Epithelial cell of prostate (primary cell): ENCODE results near the gene PIAS2.
"Not testable (repeated sequence)": the region's sequence is repeated elsewhere in the genome, so short reads cannot be mapped to it uniquely, and the experiment has no call there.

ENCODE experiments used
- DNase-seq: peaks from one replicate; pipeline ENCODE4 v3.0.0-alpha.2; 2011; ENCODE audit warnings: low read depth, low spot score
- H3K27ac ChIP-seq: fragments of 450-650 bp; 2 replicates; pipeline ENCODE4 v1.5.1; 2017; ENCODE audit warnings: mild to moderate bottlenecking

The PIAS2 gene

GRCh38 chr18:46909497-46909896, 7.8 kb downstream of the PIAS2 start:
- no peak for DNase-seq
- H3K27ac ChIP-seq, result no peak overlapping the region

DNA sequence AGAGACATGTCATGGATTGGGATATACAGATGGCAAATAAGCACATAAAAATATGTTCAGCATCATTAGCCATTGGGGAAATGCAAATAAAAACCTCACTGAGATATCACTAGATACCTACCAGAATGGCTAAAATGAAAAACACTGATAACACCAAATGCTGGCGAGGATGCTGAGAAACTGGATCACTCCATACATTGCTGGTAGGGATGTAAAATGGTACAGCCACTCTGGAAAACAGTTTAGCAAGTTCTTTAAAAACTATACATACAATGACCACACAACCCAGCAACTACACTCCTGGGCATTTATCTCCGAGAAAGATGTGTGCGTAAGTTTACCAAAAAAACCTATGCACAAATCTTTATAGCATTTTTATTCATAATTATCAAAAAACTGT, 13.9 kb downstream of the PIAS2 start:
- DNase-seq, result no peak
- H3K27ac ChIP-seq, result no peak overlapping the region

DNA sequence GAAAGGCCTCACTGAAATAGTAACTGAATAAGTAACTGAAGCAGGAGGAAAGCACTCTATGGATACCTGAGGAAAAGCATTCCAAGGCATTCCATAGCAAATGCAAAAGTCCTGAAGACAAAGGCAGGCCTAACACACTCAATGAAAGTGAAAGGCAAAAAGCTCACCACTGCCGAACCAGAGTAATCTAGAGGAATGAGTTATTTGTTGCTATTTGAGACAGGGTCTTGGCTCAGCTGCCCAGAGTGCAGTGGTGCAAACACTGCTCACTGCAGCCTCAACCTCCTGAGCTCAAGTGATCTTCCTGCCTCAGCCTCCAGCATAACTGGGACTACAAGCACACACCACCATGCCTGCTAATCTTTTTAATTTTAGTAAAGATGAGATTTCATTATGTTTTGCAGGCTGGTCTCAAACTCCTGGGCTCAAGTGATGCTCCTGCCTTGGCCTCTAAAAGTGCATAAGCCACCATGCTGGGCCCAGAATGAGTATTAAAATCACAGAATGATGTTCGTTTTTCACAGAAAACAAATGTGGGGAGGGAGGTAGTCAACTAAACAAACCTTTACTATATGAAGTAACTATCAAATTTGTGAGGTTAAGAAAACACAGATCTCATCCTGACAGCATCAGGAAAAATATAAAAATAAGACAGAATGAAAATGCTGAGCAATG, 17.9 kb downstream of the PIAS2 start:
- DNase-seq, result no peak
- no peak overlapping the region for H3K27ac ChIP-seq

DNA sequence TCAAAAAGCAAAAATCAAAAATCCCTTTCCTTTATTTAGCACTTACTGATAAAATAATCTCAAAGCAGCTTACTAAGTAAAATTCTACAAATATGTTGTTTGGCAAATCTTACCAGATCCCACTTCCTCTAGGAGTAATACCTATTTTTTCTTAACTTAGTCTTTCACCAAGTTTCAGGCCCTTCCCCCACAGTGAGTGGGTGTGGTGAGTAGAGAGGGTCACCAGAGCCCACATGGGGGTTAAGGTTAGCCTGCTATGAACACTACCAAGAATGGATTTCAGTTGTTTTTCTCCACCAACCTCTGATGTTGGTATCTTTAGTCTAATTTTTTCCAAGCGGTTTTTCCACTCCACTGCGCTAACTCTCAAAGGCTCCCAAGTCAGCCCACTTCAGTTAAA, 23.2 kb downstream of the PIAS2 start:
- no peak for DNase-seq
- H3K27ac ChIP-seq, result no peak overlapping the region

- DNase-seq, result no peak
- H3K27ac ChIP-seq, result no peak overlapping the region
These were observed 23.9 kb downstream of the PIAS2 start for GRCh38 chr18:46893360-46893759.

GRCh38 chr18:46892842-46893241, 24.5 kb downstream of the PIAS2 start:
- no peak overlapping the region for H3K27ac ChIP-seq
- no peak for DNase-seq

DNA sequence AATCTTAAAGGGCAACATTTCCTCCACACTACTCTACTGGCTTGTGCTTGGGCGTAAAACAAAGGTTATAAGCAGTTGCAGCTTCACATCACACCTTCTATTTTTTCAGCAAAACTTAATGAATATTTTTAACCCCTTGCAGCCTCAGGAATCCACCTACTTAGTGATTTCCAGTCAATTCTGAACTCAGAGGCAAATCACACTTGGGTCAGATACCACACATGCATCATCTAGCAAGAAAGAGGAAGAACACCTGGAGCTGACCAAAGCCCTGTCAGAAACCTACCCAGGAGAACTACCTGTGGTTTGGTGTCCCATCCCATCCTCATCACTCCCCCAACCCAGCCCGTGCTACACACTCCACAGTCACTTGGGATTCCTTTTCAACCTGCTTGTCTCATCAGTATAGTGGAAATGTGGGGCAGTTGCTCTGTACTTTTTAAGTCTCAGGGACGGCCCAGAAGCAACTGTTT, 25.5 kb downstream of the PIAS2 start:
- H3K27ac ChIP-seq, result no peak overlapping the region
- DNase-seq, result no peak

DNA sequence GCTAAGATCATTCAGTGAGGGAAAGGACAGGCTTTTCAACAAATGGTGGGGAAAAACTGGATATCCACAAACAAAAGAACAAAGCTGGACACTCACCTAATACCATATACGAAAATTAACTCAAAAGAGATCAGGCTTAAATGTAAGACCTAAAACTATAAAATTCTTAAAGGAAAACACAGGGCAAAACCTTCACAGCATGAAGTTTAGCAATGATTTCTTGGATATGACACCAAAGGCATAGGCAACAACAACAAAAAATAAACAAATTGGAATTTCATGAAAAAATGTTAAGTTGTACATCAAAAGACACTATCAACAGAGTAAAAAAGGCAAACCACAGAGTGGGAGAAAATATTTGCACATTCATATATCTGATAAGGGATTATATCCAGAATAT, 28.3 kb downstream of the PIAS2 start:
- no peak for DNase-seq
- H3K27ac ChIP-seq, result no peak overlapping the region

DNA sequence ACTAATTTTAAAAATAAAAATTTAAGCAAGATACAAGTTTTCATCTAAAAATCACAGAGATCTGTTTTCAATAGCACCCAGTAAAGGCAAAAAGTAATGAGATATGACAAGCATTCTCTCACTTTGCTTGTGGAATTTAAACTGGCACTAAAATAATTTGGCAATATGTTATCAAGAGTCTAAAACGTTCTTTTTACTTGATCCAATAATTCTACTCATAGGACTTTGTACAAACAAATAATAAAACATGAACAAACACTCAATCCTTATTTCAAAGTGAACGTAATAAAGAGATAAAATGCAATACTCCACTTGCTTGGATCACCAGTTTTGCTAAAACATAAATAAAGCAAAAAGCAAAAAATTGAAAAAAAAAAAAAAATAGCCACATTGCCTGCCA, 30.4 kb downstream of the PIAS2 start:
- H3K27ac ChIP-seq, result no peak overlapping the region
- DNase-seq, result no peak

GRCh38 chr18:46883180-46883579, 34.1 kb downstream of the PIAS2 start:
- no peak for DNase-seq

GRCh38 chr18:46877329-46877987, 39.8 kb downstream of the PIAS2 start:
- DNase-seq, result peak; percentile 44
- H3K27ac ChIP-seq, result no peak overlapping the region

More at GRCh38 chr18:46883180-46883579, 34.1 kb downstream of the PIAS2 start:
- no peak overlapping the region for H3K27ac ChIP-seq

DNA sequence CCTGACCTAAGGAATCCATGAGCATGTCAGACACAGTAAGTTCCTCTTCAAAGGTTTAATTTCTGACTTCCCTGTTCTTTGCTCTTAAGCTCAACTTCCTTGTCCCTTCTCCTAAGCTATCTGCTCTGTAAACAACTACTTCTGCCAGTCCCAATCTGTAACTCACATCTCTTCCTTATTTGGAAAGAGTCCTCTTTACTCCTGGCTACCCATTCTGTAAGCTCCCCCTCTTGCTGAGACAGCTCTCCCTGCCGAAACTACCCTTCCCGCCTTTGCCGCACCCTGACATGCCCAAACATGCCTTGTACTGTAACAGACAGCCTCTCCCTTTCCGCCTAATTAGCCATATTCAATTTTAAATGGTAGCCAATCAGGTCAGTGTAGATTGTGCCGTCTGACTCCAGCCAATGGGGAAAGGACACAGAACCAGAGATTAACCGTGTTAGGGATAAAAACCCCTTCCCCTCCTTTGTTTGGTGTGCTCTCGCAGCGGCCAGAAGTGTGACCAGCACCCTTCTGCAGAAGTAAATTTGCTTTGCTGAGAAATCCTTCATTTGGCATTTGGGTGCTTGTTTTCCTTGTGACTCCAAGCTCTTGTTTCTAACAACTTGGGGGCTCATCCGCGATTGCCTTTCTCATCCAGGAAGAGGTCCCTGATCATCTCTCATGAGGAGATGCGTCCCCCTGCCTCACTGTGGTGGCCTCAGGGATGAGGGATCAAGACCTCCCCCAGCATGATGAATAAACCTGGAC, 49.0 kb downstream of the PIAS2 start:
- H3K27ac ChIP-seq, result no peak overlapping the region
- peak; percentile 16 for DNase-seq

DNA sequence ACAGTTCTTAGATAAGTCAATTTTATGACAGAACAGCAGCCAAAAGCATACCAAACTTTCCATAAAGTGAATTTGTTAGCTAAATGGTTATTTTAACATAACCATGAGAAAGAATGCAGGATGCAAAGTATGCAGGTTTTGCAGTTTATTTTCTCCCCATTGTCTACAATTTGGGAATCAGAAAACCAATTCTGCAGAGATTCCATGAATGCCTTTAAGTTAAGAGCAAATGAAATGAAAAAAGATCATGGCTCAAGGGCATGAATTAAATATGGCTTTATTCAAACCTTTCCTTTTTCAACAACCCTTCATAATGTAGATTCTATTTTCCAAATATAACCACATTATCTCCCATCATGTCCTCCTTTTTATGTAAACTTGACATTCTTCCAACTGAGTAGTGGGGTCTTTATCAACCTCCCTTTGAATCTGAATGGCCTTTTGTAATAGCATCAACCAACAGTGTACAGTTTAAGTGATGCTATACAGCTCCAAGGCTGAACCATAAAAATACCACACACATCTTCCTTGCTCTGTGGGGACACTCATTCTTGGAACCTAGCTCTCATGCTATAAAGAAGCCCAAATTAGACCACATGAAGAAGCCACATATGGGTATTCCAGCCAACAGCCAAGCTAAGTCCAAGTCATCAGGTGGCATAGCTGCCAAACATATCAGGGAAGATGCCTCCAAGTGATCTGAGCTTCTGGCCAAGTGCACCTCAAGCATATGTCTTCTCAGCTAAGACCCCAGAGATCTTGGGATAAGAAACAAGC, 49.8 kb downstream of the PIAS2 start:
- no peak for DNase-seq
- no peak overlapping the region for H3K27ac ChIP-seq

- no peak overlapping the region for H3K27ac ChIP-seq
- DNase-seq, result no peak
These were observed 50.8 kb downstream of the PIAS2 start for GRCh38 chr18:46866523-46866922.

- not testable (repeated sequence) for H3K27ac ChIP-seq, DNase-seq
These were observed 52.1 kb downstream of the PIAS2 start for GRCh38 chr18:46865245-46865644.

DNA sequence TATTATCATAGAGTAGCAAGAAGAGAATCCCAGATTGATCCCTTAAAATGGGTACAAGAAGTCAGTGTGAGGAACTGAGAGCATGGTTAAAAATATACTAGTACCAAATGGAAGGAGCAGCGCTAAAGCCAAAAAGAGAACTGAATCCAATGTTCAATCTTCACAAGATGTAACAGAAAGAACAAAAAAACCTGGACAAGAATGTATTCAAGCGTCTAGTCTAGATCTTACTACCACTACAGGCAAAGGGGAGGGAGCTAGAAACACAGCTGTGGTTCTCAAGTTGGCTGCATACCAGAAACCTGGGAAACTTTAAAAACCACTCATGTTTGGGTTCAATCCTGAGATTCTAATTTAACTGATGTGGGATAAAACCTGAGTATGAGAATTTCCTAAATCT, 57.5 kb downstream of the PIAS2 start:
- DNase-seq, result no peak
- no peak overlapping the region for H3K27ac ChIP-seq

GRCh38 chr18:46858290-46858689, 59.0 kb downstream of the PIAS2 start:
- no peak overlapping the region for H3K27ac ChIP-seq

DNA sequence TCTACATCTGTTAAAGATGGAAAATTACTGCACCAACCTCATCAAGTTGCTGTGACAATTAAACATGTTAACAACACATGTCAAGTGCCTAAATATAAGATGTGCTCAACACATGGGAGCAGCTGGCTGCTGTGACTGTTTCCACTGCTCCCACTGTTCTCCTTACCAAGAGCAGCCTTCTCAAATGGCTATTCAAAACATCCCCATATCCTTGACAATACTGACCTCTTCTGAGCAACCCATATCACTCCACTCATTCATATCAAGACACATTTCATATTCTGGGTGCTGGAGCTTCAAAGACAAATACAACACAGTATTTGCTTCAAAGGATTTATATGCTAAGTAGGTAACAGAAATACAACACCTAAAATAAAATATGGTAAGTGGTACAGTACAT, 60.3 kb downstream of the PIAS2 start:
- no peak for DNase-seq

More at GRCh38 chr18:46858290-46858689, 59.0 kb downstream of the PIAS2 start:
- DNase-seq, result no peak

DNA sequence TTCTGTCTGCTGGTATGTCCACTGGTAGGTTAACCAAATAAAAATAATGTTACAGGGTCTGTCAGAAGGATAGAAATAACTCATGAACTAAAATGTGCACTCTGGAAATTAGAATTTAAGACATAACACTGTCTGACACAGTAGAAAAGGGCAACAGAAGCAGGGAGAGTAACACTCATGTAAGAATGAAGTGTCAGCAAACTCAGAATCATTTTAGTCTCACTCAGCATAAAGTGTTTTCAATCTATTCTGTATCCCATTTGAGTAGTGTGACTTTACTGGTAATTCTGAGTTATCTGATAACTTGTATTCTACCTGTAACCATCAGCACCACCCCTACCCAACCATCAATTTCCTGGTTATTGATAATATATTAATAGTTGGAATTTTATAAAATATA, 68.3 kb downstream of the PIAS2 start:
- H3K27ac ChIP-seq, result no peak overlapping the region
- no peak for DNase-seq

More for the DNA sequence above, 60.3 kb downstream of the PIAS2 start:
- H3K27ac ChIP-seq, result no peak overlapping the region

DNA sequence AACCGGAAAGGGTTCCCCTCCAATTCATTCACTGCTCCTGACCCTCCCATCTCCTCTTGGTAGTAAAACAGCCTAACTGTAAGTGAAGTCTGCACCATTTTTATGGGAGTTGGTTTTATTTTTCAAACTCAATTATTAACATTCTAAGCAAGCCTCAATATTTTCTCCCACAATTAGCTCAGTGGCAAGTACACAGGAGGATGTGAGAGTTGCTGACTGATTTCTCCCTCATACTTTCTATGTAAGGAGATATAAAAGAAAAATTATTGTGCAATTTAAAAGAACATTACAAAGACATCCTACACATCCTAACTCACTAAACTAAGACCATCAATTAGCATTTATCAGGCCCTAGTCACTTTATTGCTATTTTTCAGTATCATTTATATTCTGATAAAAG, 73.9 kb downstream of the PIAS2 start:
- H3K27ac ChIP-seq, result no peak overlapping the region
- no peak for DNase-seq
